ENCODE measurements around the gene MOB3C.

DNA sequence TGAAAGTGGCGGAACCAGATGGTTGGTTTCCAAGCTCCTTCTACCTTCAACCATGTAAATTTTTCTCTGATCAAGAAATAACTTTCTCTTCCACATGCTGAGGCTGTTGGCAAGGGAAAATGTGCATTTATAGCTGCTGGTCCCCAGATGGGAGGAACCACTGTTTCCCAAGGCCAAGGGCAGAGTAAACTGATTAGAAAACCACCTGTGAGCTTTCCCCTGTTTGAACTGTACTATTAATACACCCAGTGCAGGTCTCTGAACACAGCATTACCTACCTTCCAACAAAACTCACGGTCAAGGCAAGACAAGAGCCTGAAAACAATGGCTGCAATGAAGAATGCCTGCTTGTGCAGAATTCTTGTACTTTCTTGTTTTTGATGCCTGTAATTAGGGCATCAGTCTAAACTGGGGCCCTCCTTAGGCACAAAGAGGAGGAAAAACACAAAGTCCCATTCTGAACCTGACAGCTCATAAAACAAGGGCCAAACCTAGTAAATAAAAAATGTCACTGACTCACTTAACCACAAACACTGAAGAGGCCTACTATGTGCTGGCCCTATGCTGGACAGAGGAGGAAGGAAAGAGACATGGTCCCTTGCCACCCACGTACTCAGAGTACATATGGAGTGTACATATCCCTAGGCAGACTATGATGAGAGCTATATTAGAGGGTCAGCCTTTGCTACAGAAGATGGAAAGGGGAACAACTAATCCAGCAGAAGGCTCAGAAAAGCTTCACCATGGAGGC, 15.2 kb downstream of the MOB3C start:
- TF ChIP-seq CTCF (IDR thresholded peaks at IDR 0.05) (no peak), POLR2A (IDR thresholded peaks at IDR 0.05) (no peak)

Data from tibial nerve (tissue), 3 donors.